H9 (cell line): ENCODE measurements around the gene ZNF618. TPM values are rescaled to one million over a fixed set of nuclear protein-coding genes. Genes with fewer than 3 reads are reported as not detected.

Experiments
- DNase-seq: peaks from one replicate; pipeline ENCODE4 v3.0.0-alpha.2; 2017
- H2AFZ ChIP-seq: one replicate; pipeline ENCODE4 v1.6.1; 2013; ENCODE audit warnings: mild to moderate bottlenecking, low read length, control low read depth, moderate library complexity
- H2AK5ac ChIP-seq: 2 replicates; pipeline ENCODE4 v1.6.1; 2013; ENCODE audit warnings: low read length, control low read depth, mixed read lengths; ENCODE audit not compliant: insufficient read length
- H2BK120ac ChIP-seq: one replicate; pipeline ENCODE4 v1.6.1; 2013; ENCODE audit warnings: low read depth, mild to moderate bottlenecking, low read length, control low read depth, inconsistent platforms; ENCODE audit not compliant: poor library complexity, severe bottlenecking
- H2BK12ac ChIP-seq: 2 replicates; pipeline ENCODE4 v1.6.1; 2013; ENCODE audit warnings: low read length, control low read depth, mixed read lengths, low read depth; ENCODE audit not compliant: insufficient read length
- H2BK15ac ChIP-seq: 2 replicates; pipeline ENCODE4 v1.6.1; 2013; ENCODE audit warnings: low read depth, low read length, control low read depth
- H2BK20ac ChIP-seq: one replicate; pipeline ENCODE4 v1.6.1; 2013; ENCODE audit warnings: low read depth, mild to moderate bottlenecking, low read length, control low read depth, inconsistent platforms; ENCODE audit not compliant: poor library complexity, severe bottlenecking
- H2BK5ac ChIP-seq: 2 replicates; pipeline ENCODE4 v1.6.1; 2013; ENCODE audit warnings: low read length, control low read depth, mixed read lengths; ENCODE audit not compliant: insufficient read length
- H3K14ac ChIP-seq: 2 replicates; pipeline ENCODE4 v1.6.1; 2013; ENCODE audit warnings: low read length, control low read depth; ENCODE audit not compliant: insufficient read depth
- H3K18ac ChIP-seq: 2 replicates; pipeline ENCODE4 v1.6.1; 2013; ENCODE audit warnings: low read depth, mild to moderate bottlenecking, mixed read lengths, low read length, control low read depth; ENCODE audit not compliant: insufficient read length
- H3K23ac ChIP-seq: 2 replicates; pipeline ENCODE4 v1.6.1; 2013; ENCODE audit warnings: low read length, control low read depth, mixed read lengths, low read depth; ENCODE audit not compliant: insufficient read length
- H3K23me2 ChIP-seq: 2 replicates; pipeline ENCODE4 v1.6.1; 2013; ENCODE audit warnings: low read depth, mild to moderate bottlenecking, mixed read lengths, low read length, control low read depth; ENCODE audit not compliant: insufficient read length, poor library complexity, severe bottlenecking
- H3K27ac ChIP-seq: 2 replicates; pipeline ENCODE4 v1.5.1; 2013; ENCODE audit warnings: low read length, control low read depth, mixed read lengths, low read depth; ENCODE audit not compliant: insufficient read length
- H3K27me3 ChIP-seq: 2 replicates; pipeline ENCODE4 v1.6.1; 2013; ENCODE audit warnings: low read length, control low read depth, inconsistent platforms; ENCODE audit not compliant: insufficient read depth
- H3K4ac ChIP-seq: 2 replicates; pipeline ENCODE4 v1.6.1; 2013; ENCODE audit warnings: low read depth, mild to moderate bottlenecking, control low read depth, inconsistent platforms, low read length, moderate library complexity
- H3K4me1 ChIP-seq: 2 replicates; pipeline ENCODE4 v1.6.1; 2013; ENCODE audit warnings: low read length, control low read depth, inconsistent platforms; ENCODE audit not compliant: insufficient read depth
- H3K4me2 ChIP-seq: 2 replicates; pipeline ENCODE4 v1.6.1; 2013; ENCODE audit warnings: low read length, control low read depth, mixed read lengths; ENCODE audit not compliant: insufficient read length, insufficient read depth
- H3K56ac ChIP-seq: 2 replicates; pipeline ENCODE4 v1.6.1; 2013; ENCODE audit warnings: low read depth, mild to moderate bottlenecking, mixed read lengths, low read length, control low read depth; ENCODE audit not compliant: insufficient read length
- H3K79me1 ChIP-seq: 2 replicates; pipeline ENCODE4 v1.6.1; 2013; ENCODE audit warnings: low read depth, mild to moderate bottlenecking, moderate library complexity, low read length, control low read depth, inconsistent platforms; ENCODE audit not compliant: insufficient read depth, poor library complexity, severe bottlenecking
- H3K79me2 ChIP-seq: 2 replicates; pipeline ENCODE4 v1.6.1; 2013; ENCODE audit warnings: low read length, control low read depth, inconsistent platforms; ENCODE audit not compliant: insufficient read depth
- H3K9ac ChIP-seq: 2 replicates; pipeline ENCODE4 v1.6.1; 2013; ENCODE audit warnings: low read length, control low read depth, mixed read lengths; ENCODE audit not compliant: insufficient read length; ENCODE audit errors: extremely low read depth
- H3K9me3 ChIP-seq: one replicate; pipeline ENCODE4 v1.6.1; 2013; ENCODE audit warnings: low read depth, low read length, inconsistent platforms; ENCODE audit not compliant: control insufficient read depth
- H3T11ph ChIP-seq: one replicate; pipeline ENCODE4 v1.6.1; 2013; ENCODE audit warnings: mild to moderate bottlenecking, low read length, control low read depth, inconsistent platforms
- H4K20me1 ChIP-seq: one replicate; pipeline ENCODE4 v1.6.1; 2013; ENCODE audit not compliant: control insufficient read depth, insufficient read length, insufficient read depth
- H4K5ac ChIP-seq: 2 replicates; pipeline ENCODE4 v1.6.1; 2013; ENCODE audit warnings: low read depth, mild to moderate bottlenecking, mixed read lengths, low read length, control low read depth; ENCODE audit not compliant: insufficient read length
- H4K8ac ChIP-seq: replicated peaks from 2 replicates; pipeline ENCODE4 v1.6.1; 2013; ENCODE audit warnings: low read length, control low read depth, mixed read lengths, low read depth; ENCODE audit not compliant: insufficient read length
- H4K91ac ChIP-seq: 2 replicates; pipeline ENCODE4 v1.6.1; 2013; ENCODE audit warnings: low read depth, mild to moderate bottlenecking, moderate library complexity, mixed read lengths, low read length, control low read depth; ENCODE audit not compliant: insufficient read length
- H3K27ac Mint-ChIP-seq, 3 experiments: 2 replicates in 2 of 3; 3 replicates in 1 of 3; pipeline ENCODE4 v1.8.0; 2020 to 2021; ENCODE audit warnings: mixed read lengths in 3 of 3, mild to moderate bottlenecking in 1 of 3, moderate library complexity in 1 of 3
- H3K27me3 Mint-ChIP-seq: 2 replicates; pipeline ENCODE4 v1.8.0; 2021; ENCODE audit warnings: low read depth, mild to moderate bottlenecking, moderate library complexity, mixed read lengths
- H3K36me3 Mint-ChIP-seq, 3 experiments: 2 replicates in 2 of 3; 3 replicates in 1 of 3; pipeline ENCODE4 v1.8.0; 2020 to 2021; ENCODE audit warnings: low read depth in 3 of 3, mixed read lengths in 3 of 3; ENCODE audit not compliant: insufficient read depth in 1 of 3
- H3K4me1 Mint-ChIP-seq, 2 experiments: 2 replicates each; pipeline ENCODE4 v1.8.0; 2020; ENCODE audit warnings: mixed read lengths in 2 of 2
- H3K4me3 Mint-ChIP-seq, 2 experiments: 2 replicates in 1 of 2; 3 replicates in 1 of 2; pipeline ENCODE4 v1.8.0; 2020 to 2021; ENCODE audit warnings: mild to moderate bottlenecking in 2 of 2, mixed read lengths in 2 of 2, moderate library complexity in 1 of 2
- H3K9me3 Mint-ChIP-seq, 2 experiments: 2 replicates in 1 of 2; 3 replicates in 1 of 2; pipeline ENCODE4 v1.8.0; 2020; ENCODE audit warnings: mild to moderate bottlenecking in 2 of 2, mixed read lengths in 2 of 2, moderate library complexity in 1 of 2
- CTCF ChIP-seq: fragments of 200-600 bp; sonication (generic); conservative IDR thresholded peaks from 3 replicates; pipeline ENCODE4 v1.8.0; 2021; ENCODE audit warnings: antibody characterized with exemption, mild to moderate bottlenecking
- WGBS: extraction: QIAGEN DNeasy Blood & Tissue Kit; methylation state at CpG from one replicate; pipeline ENCODE4 v1.1.7; 2013; ENCODE audit warnings: missing lambda C conversion rate, low lambda C conversion rate, mixed read lengths; ENCODE audit not compliant: insufficient read length; ENCODE audit errors: extremely low coverage; 5-methylcytosine and 5-hydroxymethylcytosine counted together
- total RNA-seq: library from RNA; stranded (reverse); gene quantifications from 2 replicates; pipeline ENCODE4 v1.2.1, GENCODE V29; 2021

ZNF618 gene
- total RNA-seq, 1 experiment from 2014 or later: 13.6 TPM

- H3K56ac ChIP-seq: no peak overlapping the region
- H3K18ac ChIP-seq: no peak overlapping the region
- H2AFZ ChIP-seq: no peak overlapping the region
- no peaks in the 10 kb centered on the region for H3K27me3 ChIP-seq
- H3K27ac ChIP-seq: no peak overlapping the region
- no peak overlapping the region for H4K5ac ChIP-seq
- no peak overlapping the region for H3K4me2 ChIP-seq
- no peak overlapping the region for H2BK120ac ChIP-seq
- H2BK20ac ChIP-seq: no peak overlapping the region
- H3K9ac ChIP-seq: no peak overlapping the region
- H3K9me3 Mint-ChIP-seq: peaks cover 3 to 4% of the 10 kb centered on the region in 2 experiments; a peak in 2 of 5 replicates
- H2BK12ac ChIP-seq: no peak overlapping the region
- H3K14ac ChIP-seq: no peak overlapping the region
- peaks cover 12% of the 10 kb centered on the region for H3K27me3 Mint-ChIP-seq
- no peaks in the 10 kb centered on the region for H3K79me2 ChIP-seq
- no peaks in the 10 kb centered on the region; a peak in 1 of 7 replicates for H3K36me3 Mint-ChIP-seq
- no peak overlapping the region for H3K4me3 Mint-ChIP-seq
- no peak overlapping the region for H4K8ac ChIP-seq
- H4K20me1 ChIP-seq: no peaks in the 10 kb centered on the region
- no CpG with 5 or more reads among the region's 3 CpGs for WGBS
- H3K4me1 ChIP-seq: no peaks in the 10 kb centered on the region
- no peak overlapping the region for H2BK15ac ChIP-seq
- H4K91ac ChIP-seq: no peak overlapping the region
- no peak for DNase-seq
- no peak overlapping the region for H2BK5ac ChIP-seq
- no peak overlapping the region for H3K4ac ChIP-seq
- H3K79me1 ChIP-seq: no peaks in the 10 kb centered on the region
- no peak overlapping the region for H3K27ac Mint-ChIP-seq
- no peaks in the 10 kb centered on the region for H3K23me2 ChIP-seq
- H2AK5ac ChIP-seq: no peak overlapping the region
- H3T11ph ChIP-seq: no peak overlapping the region
- no peak for TF ChIP-seq CTCF
- H3K9me3 ChIP-seq: no peaks in the 10 kb centered on the region
- H3K4me1 Mint-ChIP-seq: no peaks in the 10 kb centered on the region
- H3K23ac ChIP-seq: no peak overlapping the region
Measured at GRCh38 chr9:113842086-113842485, 34.0 kb upstream of the ZNF618 start.
